Activated naive CD8-positive, alpha-beta T cell treated with anti-CD3 and anti-CD28 coated beads, Interleukin-2, amount 10 ng/mL, durations not matched to agents 7 days and 5 days (primary cell): Measurements from ENCODE around the gene SLCO2A1. TPM values are rescaled to one million over a fixed set of nuclear protein-coding genes. Genes with fewer than 3 reads are reported as not detected.

Experiments
- ATAC-seq: fragments of 150-1000 bp; cut with Tn5 transposase; one replicate; pipeline ENCODE4 v1.10.0; 2021; ENCODE audit warnings: low read depth, moderate library complexity
- POLR2A ChIA-PET: fragments of 350-600 bp; sonication (Branson Sonifier 250); formaldehyde crosslinking; loops from one replicate; lab custom pipeline; 2021; ENCODE audit warnings: antibody characterized with exemption; lab: Charles Lee
- DNase-seq: peaks from one replicate; pipeline ENCODE4 v3.0.0; 2021
- H3K27ac Mint-ChIP-seq: one replicate; pipeline ENCODE4 v1.8.0; 2022; ENCODE audit warnings: mild to moderate bottlenecking, mixed read lengths
- H3K27me3 Mint-ChIP-seq: one replicate; pipeline ENCODE4 v1.8.0; 2022; ENCODE audit warnings: mild to moderate bottlenecking, moderate library complexity, mixed read lengths
- H3K36me3 Mint-ChIP-seq: one replicate; pipeline ENCODE4 v1.8.0; 2021; ENCODE audit warnings: mild to moderate bottlenecking, mixed read lengths
- H3K4me1 Mint-ChIP-seq: one replicate; pipeline ENCODE4 v1.8.0; 2021; ENCODE audit warnings: mixed read lengths
- H3K4me3 Mint-ChIP-seq: one replicate; pipeline ENCODE4 v1.8.0; 2022; ENCODE audit warnings: mild to moderate bottlenecking, moderate library complexity, mixed read lengths
- H3K9me3 Mint-ChIP-seq: one replicate; pipeline ENCODE4 v1.8.0; 2021; ENCODE audit warnings: mixed read lengths
- total RNA-seq, 2 experiments: library from RNA; stranded (reverse); gene quantifications; one replicate each; pipeline ENCODE4 v1.2.3, GENCODE V29; 2021

Gene SLCO2A1
- total RNA-seq, 2 experiments from 2014 or later = not detected

DNA sequence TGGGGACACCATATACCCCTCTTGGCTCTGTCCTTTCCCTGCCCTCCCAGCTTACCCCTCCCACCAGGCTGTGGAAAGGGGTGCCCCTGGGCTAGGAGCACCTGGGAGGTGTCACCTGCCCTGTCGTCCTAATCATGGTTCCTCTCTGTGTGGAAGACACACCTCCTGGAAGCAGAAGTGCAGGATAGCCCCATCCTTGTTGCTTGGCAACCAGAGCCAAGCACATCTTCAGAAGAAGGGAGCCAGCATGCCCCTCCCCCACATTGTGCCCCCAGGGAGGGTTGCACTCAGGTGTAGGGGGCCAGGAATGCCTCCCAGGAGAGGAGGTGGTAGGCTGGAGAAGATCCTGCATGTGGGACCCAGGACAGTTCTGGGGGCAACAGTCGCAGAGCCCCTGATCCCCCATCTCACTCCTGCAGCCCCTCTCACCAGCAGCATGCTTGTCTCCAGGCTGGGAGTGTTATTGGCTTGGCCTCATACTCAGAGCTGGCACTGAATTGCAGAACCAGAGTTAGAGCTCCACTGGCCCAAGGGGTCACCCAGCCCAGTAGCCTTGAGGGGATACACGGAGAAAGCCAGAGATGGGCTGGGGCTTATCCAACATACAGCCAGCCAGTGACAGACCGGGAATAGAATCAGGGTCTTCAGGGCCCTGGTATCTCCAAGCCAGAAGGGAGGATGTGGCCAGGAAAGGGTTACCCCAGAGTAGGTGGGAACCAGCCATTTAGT is 142.5 kb downstream of the SLCO2A1 start:
- Mint-ChIP-seq H3K4me1 (peaks cover 3% of the 10 kb centered on the region), H3K27ac (no peak overlapping the region), H3K36me3 (no peaks in the 10 kb centered on the region), H3K9me3 (no peaks in the 10 kb centered on the region), H3K4me3 (no peak overlapping the region), H3K27me3 (peaks cover 17% of the 10 kb centered on the region)
- no peak for ATAC-seq
- no peak for DNase-seq
- POLR2A ChIA-PET = no interaction called here

- no peak overlapping the region for H3K27ac Mint-ChIP-seq
- peaks cover 10% of the 10 kb centered on the region for H3K27me3 Mint-ChIP-seq
- H3K36me3 Mint-ChIP-seq = peaks cover 2% of the 10 kb centered on the region
- POLR2A ChIA-PET = no interaction called here
- H3K9me3 Mint-ChIP-seq = peaks cover 1% of the 10 kb centered on the region
- H3K4me1 Mint-ChIP-seq = peaks cover 9% of the 10 kb centered on the region
- ATAC-seq = no peak
- no peak for DNase-seq
- H3K4me3 Mint-ChIP-seq = no peak overlapping the region
Observed at GRCh38 chr3:133886031-133886722, 143.5 kb downstream of the SLCO2A1 start.

GRCh38 chr3:133884887-133885711 is 144.6 kb downstream of the SLCO2A1 start:
- H3K36me3 Mint-ChIP-seq = peaks cover 2% of the 10 kb centered on the region
- no peak overlapping the region for H3K4me3 Mint-ChIP-seq
- peaks cover 2% of the 10 kb centered on the region for H3K9me3 Mint-ChIP-seq
- DNase-seq = no peak
- POLR2A ChIA-PET = no interaction called here
- H3K27ac Mint-ChIP-seq = no peak overlapping the region
- no peak for ATAC-seq
- H3K4me1 Mint-ChIP-seq = peaks cover 9% of the 10 kb centered on the region
- H3K27me3 Mint-ChIP-seq = peaks cover 2% of the 10 kb centered on the region

- Mint-ChIP-seq H3K36me3 (peaks cover 2% of the 10 kb centered on the region), H3K9me3 (peaks cover 4% of the 10 kb centered on the region), H3K27me3 (peaks cover 2% of the 10 kb centered on the region), H3K4me1 (peaks cover 9% of the 10 kb centered on the region), H3K27ac (no peak overlapping the region), H3K4me3 (no peak overlapping the region)
- ATAC-seq (no peak), DNase-seq (no peak)
- POLR2A ChIA-PET = no interaction called here
Observed at GRCh38 chr3:133884054-133884886, 145.5 kb downstream of the SLCO2A1 start.

GRCh38 chr3:133883641-133884040 is 146.1 kb downstream of the SLCO2A1 start:
- Mint-ChIP-seq H3K4me1 (peaks cover 9% of the 10 kb centered on the region), H3K27me3 (peaks cover 2% of the 10 kb centered on the region), H3K36me3 (peaks cover 2% of the 10 kb centered on the region), H3K4me3 (no peak overlapping the region), H3K9me3 (peaks cover 5% of the 10 kb centered on the region), H3K27ac (no peak overlapping the region)
- ATAC-seq (no peak), DNase-seq (no peak)
- POLR2A ChIA-PET = no interaction called here

- POLR2A ChIA-PET = no interaction called here
- Mint-ChIP-seq H3K4me1 (peaks cover 9% of the 10 kb centered on the region), H3K4me3 (no peak overlapping the region), H3K27ac (no peak overlapping the region), H3K36me3 (peaks cover 2% of the 10 kb centered on the region), H3K9me3 (peaks cover 5% of the 10 kb centered on the region), H3K27me3 (peaks cover 2% of the 10 kb centered on the region)
- no peak for DNase-seq
- ATAC-seq = no peak
Observed at GRCh38 chr3:133882986-133883586, 146.6 kb downstream of the SLCO2A1 start.

DNA sequence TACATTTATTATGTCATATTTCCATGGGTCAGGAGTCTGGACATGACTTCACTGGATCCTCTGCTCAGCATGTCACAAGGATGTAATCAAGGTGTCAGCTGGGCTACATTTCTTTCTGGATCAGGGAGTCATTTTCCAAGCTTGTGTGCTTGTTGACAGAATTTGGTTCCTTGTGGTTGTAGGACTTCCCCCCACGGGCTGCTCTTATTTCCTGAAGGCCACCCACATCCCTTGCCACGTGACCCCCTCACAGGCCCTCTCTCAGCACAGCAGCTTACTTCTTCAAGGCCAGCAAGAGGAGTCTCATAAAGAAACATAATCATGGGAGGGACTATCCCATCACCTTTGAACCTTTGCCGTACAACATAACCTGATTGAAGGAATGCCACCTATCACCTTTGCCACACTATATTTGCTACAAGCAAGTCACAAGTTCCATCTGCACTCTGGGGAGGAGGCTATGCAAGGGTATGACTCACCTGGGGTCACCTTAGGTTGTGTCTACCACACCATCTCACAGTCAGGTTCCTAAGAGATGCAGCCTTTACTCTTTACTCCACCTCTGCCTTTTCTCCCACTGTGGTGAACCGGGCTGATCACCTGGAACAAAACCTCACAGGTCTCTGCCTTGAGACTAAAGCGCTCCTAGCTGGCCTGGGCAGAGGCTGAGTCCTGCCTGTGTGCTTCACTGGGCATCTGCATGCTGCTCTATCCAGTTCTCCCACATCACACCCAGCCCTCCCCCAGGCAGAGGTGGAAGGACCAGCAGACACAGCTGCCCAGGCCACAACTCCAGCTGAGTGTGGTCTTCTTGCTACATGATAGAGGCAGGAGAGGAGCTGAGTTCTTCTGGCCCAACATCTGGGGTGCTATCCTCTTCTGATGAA is 147.5 kb downstream of the SLCO2A1 start:
- Mint-ChIP-seq H3K4me1 (peaks cover 9% of the 10 kb centered on the region), H3K27ac (no peak overlapping the region), H3K4me3 (no peak overlapping the region), H3K36me3 (peaks cover 2% of the 10 kb centered on the region), H3K27me3 (peaks cover 5% of the 10 kb centered on the region), H3K9me3 (peaks cover 5% of the 10 kb centered on the region)
- POLR2A ChIA-PET = no interaction called here
- ATAC-seq (no peak), DNase-seq (no peak)

- POLR2A ChIA-PET = no interaction called here
- Mint-ChIP-seq H3K4me3 (no peak overlapping the region), H3K36me3 (peaks cover 2% of the 10 kb centered on the region), H3K4me1 (peaks cover 9% of the 10 kb centered on the region), H3K27ac (peak overlapping the region; percentile 63), H3K9me3 (peaks cover 5% of the 10 kb centered on the region), H3K27me3 (peaks cover 7% of the 10 kb centered on the region)
- DNase-seq (no peak), ATAC-seq (no peak)
Observed at GRCh38 chr3:133881492-133881891, 148.2 kb downstream of the SLCO2A1 start.

DNA sequence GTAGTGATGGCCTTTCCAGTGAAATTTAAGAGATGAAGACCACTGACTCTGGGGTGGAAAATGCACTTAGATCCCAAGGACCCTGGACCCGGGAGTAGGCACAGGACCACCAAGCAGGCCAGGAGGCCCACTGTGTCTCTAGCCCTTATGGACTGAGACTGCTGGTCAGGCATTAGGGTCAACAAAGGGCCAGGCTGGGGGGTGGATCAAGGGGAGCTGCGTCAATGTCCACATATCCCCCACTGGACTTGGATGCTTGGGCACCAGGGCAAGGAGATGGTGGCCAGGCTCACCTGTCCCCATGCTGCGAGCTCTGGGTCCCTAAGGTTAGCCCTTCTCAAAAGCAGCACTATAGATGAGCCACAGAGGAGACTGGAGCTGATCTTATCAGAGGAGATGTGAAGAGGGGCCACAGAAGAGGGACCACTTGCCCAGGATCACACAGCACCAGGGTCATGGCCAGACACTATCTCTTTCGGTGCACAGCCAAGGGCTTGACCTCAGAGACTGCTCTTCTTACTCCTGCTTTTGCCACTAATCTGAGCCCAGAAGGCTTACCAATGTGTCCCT is 148.8 kb downstream of the SLCO2A1 start:
- ATAC-seq (no peak), DNase-seq (peak; percentile 4)
- Mint-ChIP-seq H3K27ac (peak overlapping the region; percentile 63), H3K36me3 (peaks cover 2% of the 10 kb centered on the region), H3K27me3 (peaks cover 7% of the 10 kb centered on the region), H3K9me3 (peaks cover 5% of the 10 kb centered on the region), H3K4me1 (peaks cover 9% of the 10 kb centered on the region), H3K4me3 (no peak overlapping the region)
- POLR2A ChIA-PET = no interaction called here

DNA sequence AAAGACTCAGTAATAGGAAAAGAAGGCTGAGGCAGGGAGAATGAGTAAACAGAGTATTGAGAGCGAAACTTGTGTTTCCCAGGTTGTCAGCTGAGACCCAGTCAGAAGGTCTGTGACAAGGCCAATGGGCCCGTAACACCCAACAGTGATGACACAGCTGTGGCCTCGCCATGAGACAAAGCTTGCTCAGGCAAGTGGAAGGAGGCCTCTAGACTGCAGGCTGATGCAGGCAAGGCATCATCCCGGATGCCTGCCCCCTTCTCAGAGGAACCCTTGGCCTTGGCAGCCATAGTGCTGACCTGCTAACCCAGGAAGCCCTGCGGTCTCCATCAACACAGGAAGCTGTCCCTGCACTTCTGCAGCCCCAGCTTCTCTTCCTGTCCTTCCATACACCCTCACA is 149.4 kb downstream of the SLCO2A1 start:
- H3K27me3 Mint-ChIP-seq = peaks cover 7% of the 10 kb centered on the region
- POLR2A ChIA-PET = no interaction called here
- DNase-seq (peak; percentile 17), ATAC-seq (no peak)
- H3K4me3 Mint-ChIP-seq = no peak overlapping the region
- H3K9me3 Mint-ChIP-seq = peaks cover 5% of the 10 kb centered on the region
- peaks cover 9% of the 10 kb centered on the region for H3K4me1 Mint-ChIP-seq
- peaks cover 2% of the 10 kb centered on the region for H3K36me3 Mint-ChIP-seq
- H3K27ac Mint-ChIP-seq = no peak overlapping the region

DNA sequence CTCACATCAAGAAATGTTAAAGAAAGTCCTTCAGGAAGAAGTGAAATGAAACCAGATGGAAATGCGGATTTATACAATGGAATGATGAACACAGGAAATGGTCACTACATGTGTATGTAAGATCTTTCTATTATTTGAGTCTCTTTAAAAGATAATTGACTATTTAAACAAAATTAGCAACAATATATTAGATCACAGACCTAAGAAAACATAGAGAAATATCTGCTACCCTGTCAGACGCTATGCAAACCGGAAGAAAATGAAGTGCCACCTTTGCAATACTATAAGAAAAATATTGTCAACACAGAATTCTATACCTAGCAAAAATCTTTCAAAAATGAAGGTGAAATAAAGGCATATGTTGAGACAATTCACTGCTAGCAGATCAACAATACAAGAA is 151.2 kb downstream of the SLCO2A1 start:
- peaks cover 9% of the 10 kb centered on the region for H3K4me1 Mint-ChIP-seq
- peaks cover 5% of the 10 kb centered on the region for H3K9me3 Mint-ChIP-seq
- POLR2A ChIA-PET = no interaction called here
- H3K4me3 Mint-ChIP-seq = no peak overlapping the region
- H3K36me3 Mint-ChIP-seq = peaks cover 2% of the 10 kb centered on the region
- no peak for DNase-seq
- no peak overlapping the region for H3K27ac Mint-ChIP-seq
- no peak for ATAC-seq
- H3K27me3 Mint-ChIP-seq = peaks cover 7% of the 10 kb centered on the region
